ENCODE data around the gene ZNF526.

ZNF526 gene
- total RNA-seq, result 25.5 to 28.6 reads per million in 2 donors

GRCh38 chr19:42219812-42220750 lies at the start of gene ZNF526:
Gene ZNF526, plus strand, starts transcription at chr19:42220312. Its CDS starts 4,092 bp downstream, at chr19:42224404.
- peak; percentile 91 for DNase-seq

GRCh38 chr19:42170715-42171114 lies 49.4 kb upstream of the ZNF526 start:
- DNase-seq, result no peak

- DNase-seq, result no peak
Measured at GRCh38 chr19:42172261-42172660, 47.9 kb upstream of the ZNF526 start.

- no peak for DNase-seq
Measured at GRCh38 chr19:42173695-42174094, 46.4 kb upstream of the ZNF526 start.

GRCh38 chr19:42174188-42174587 lies 45.9 kb upstream of the ZNF526 start:
- DNase-seq, result no peak

- no peak for DNase-seq
Measured at GRCh38 chr19:42174958-42175734, 45.0 kb upstream of the ZNF526 start.

GRCh38 chr19:42175952-42176648 lies 44.0 kb upstream of the ZNF526 start:
- no peak for DNase-seq

- no peak for DNase-seq
Measured at GRCh38 chr19:42176649-42176989, 43.5 kb upstream of the ZNF526 start.

GRCh38 chr19:42176990-42177685 lies 43.0 kb upstream of the ZNF526 start:
- DNase-seq, result peak; percentile 67

GRCh38 chr19:42177686-42178019 lies 42.5 kb upstream of the ZNF526 start:
- DNase-seq, result no peak

GRCh38 chr19:42178791-42179674 lies 41.1 kb upstream of the ZNF526 start:
- DNase-seq, result no peak

- DNase-seq, result no peak
Measured at GRCh38 chr19:42184401-42184861, 35.7 kb upstream of the ZNF526 start.

- no peak for DNase-seq
Measured at GRCh38 chr19:42185277-42185676, 34.8 kb upstream of the ZNF526 start.

- no peak for DNase-seq
Measured at GRCh38 chr19:42188665-42189064, 31.4 kb upstream of the ZNF526 start.

GRCh38 chr19:42189133-42189532 lies 31.0 kb upstream of the ZNF526 start:
- DNase-seq, result no peak

GRCh38 chr19:42191330-42191729 lies 28.8 kb upstream of the ZNF526 start:
- no peak for DNase-seq

GRCh38 chr19:42191855-42192254 lies 28.3 kb upstream of the ZNF526 start:
- DNase-seq, result no peak

- no peak for DNase-seq
Measured at GRCh38 chr19:42193294-42193693, 26.8 kb upstream of the ZNF526 start.

GRCh38 chr19:42193706-42194105 lies 26.4 kb upstream of the ZNF526 start:
- no peak for DNase-seq

- no peak for DNase-seq
Measured at GRCh38 chr19:42196011-42197001, 23.8 kb upstream of the ZNF526 start.

Data from activated gamma-delta T cell (primary cell).